Bronchial epithelial cell (primary cell): ENCODE measurements around the gene CAMSAP2. TPM values are rescaled to one million over a fixed set of nuclear protein-coding genes. Genes with fewer than 3 reads are reported as not detected.
A peak's percentile ranks its signal among the peaks of the same experiment; 100 is the strongest.

Source experiments
- DNase-seq: peaks from one replicate; pipeline ENCODE4 v3.0.0-alpha.2; 2010; ENCODE audit warnings: low read depth
- FAIRE-seq: peaks from 2 replicates; lab custom pipeline; 2011; peaks lifted over from hg19 to GRCh38; lab: Jason Lieb, UNC
- H3K27me3 ChIP-seq: 2 replicates; pipeline ENCODE4 v1.5.1; 2011; ENCODE audit warnings: low read length; ENCODE audit not compliant: control insufficient read depth, insufficient read depth
- H3K36me3 ChIP-seq: 2 replicates; pipeline ENCODE4 v1.5.1; 2011; ENCODE audit warnings: low read length; ENCODE audit not compliant: control insufficient read depth, insufficient read depth
- H3K4me3 ChIP-seq: 2 replicates; pipeline ENCODE4 v1.5.1; 2011; ENCODE audit warnings: mild to moderate bottlenecking, low read depth, low read length, control low read depth
- CTCF ChIP-seq: IDR thresholded peaks from 2 replicates; pipeline ENCODE4 v1.5.1; 2011; ENCODE audit warnings: mild to moderate bottlenecking, moderate library complexity, low read length, control low read depth, inconsistent platforms; ENCODE audit not compliant: insufficient read depth, severe bottlenecking
- total RNA-seq: library from RNA; depleted of rRNA; stranded (reverse); fragments of >200 nt; gene quantifications from 2 replicates; pipeline ENCODE4 v1.2.1, GENCODE V29; 2014

Gene CAMSAP2
- total RNA-seq, 1 donor from 2014 or later: 75.0 TPM

DNA sequence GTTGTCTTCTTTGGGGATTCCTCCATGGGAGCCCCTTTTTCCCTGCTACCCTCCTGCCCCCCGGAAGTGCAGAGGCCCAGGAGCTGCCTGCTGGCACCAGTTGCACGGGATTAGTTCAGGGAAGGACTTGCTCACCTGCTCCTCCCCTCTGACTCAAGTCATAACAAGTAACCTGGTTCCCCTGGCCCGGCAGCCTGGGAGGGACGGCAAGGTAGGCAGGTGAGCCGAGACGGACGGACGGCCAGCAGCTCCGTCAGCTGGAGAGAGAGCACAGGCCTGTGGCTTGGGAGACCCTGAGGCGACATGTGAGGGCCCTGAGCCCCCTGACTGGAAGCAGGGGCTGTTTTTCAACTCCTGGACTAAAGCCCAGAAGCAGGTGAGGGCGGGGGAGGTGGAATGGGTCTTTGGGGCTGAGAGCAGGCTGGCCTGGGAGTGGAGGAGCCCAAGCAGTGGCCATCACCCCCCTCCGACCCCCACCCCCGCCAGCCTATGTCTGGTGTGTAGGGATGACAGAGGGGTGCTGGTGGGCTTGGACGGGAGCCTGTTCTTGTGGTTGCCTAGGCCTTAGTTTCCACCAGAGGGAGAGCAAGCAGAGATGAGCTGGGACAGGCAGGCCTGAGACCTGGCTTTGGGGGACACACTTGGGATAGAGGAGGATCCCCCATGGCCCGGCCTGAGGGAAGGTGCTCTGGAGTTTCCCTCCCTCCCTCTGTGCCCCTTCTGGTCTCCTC lies 156.2 kb downstream of the CAMSAP2 start, which contains the start of gene INAVA:
Gene INAVA (plus strand): TSS at position 189 of the 731 bp plus-strand sequence. CDS start 3,501 bp downstream, outside the sequence.
- DNase-seq (peak; percentile 86), FAIRE-seq (peak; percentile 80)
- TF ChIP-seq CTCF: peak; percentile 52
- no peaks in the 10 kb centered on the region for H3K27me3 ChIP-seq
- peak within 1 kb of the TSS; percentile 72 for H3K4me3 ChIP-seq
- H3K36me3 ChIP-seq: peaks cover 23% of the 10 kb centered on the region

DNA sequence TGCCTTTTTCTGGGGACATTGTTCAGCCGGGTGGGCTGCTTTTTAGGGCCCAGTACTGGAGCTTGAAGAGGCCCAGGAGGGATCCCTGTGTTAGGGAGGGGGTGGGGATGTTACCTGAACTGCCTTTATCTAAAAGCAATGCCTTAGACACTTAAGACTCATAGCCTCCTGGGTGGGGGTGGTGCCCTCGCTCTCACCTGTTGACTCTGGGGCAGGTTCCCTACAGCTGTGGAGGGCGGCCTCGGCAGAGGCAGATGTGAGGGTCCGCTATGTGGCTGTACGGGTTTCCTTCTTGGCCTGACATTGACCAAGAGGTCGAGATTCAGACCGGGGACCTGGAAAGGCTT lies 156.7 kb downstream of the CAMSAP2 start:
- DNase-seq (peak; percentile 54), FAIRE-seq (no peak)
- Histone ChIP-seq H3K4me3 (peak overlapping the region; percentile 72), H3K27me3 (no peaks in the 10 kb centered on the region), H3K36me3 (peaks cover 28% of the 10 kb centered on the region)
- TF ChIP-seq CTCF: no peak

- DNase-seq (no peak), FAIRE-seq (no peak)
- peaks cover 34% of the 10 kb centered on the region for H3K36me3 ChIP-seq
- no peak for TF ChIP-seq CTCF
- no peaks in the 10 kb centered on the region for H3K27me3 ChIP-seq
- peak overlapping the region; percentile 72 for H3K4me3 ChIP-seq
These were observed 157.3 kb downstream of the CAMSAP2 start for GRCh38 chr1:200895801-200896530.

DNA sequence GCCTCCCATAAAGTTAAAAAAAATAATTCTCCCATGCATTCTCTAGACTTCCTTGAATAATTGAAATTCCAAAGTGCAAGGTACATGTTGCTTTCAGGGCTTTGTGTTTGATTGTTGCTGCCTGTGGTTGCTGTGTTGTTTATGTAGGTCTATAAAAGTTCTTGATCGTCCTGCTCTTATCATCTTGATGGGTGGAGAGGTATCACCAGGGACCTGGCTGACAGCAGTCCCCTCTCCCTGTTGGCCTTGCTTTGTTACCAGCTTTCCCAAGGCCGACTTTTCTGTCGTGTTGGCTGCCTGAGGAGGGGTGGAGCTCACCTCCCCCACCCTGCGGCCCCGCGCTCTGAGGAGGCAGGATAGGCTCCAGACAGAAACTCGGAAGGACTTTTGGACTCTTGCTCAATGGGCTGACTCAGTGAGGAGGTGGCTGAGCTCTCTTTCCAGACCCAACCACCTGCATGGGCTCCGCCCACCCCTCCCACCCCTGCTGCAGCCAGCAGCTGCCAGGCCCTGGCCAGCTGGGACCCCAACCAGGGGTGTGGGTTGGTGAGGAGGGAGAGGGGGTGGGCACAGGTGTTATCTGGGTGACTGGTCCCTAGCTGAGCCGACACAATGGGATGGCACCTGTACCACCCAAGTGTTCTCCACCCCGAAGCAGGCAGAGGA lies 158.0 kb downstream of the CAMSAP2 start:
- Histone ChIP-seq H3K27me3 (no peaks in the 10 kb centered on the region), H3K4me3 (peak overlapping the region; percentile 72), H3K36me3 (peaks cover 40% of the 10 kb centered on the region)
- no peak for TF ChIP-seq CTCF
- DNase-seq (peak; percentile 94), FAIRE-seq (peak; percentile 62)

DNA sequence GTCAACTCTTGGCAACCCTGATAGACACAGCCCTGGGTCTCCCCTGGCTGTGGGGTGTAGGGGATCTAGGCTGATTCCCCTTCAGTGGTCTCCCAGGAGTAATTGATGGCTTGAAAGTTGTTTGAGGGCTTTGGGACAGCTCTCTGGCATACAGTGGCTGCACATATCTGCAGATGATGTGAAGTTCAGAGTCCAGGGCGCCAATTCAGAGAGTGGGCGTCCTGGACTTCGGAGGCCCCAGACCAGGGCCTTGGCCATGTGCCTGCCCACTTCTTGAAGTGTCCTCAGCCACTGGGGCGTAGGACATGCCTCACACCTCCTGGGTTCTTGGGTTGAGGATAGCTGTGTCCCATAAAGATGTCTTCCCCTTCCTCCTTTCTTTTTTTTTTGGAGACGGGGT lies 158.6 kb downstream of the CAMSAP2 start:
- Histone ChIP-seq H3K27me3 (no peaks in the 10 kb centered on the region), H3K36me3 (peaks cover 46% of the 10 kb centered on the region), H3K4me3 (peak overlapping the region; percentile 72)
- DNase-seq: no peak
- no peak for TF ChIP-seq CTCF
- FAIRE-seq: no peak
